Right lobe of liver (tissue), 6 donors: ENCODE measurements around the gene ZNF467. TPM values are rescaled to one million over a fixed set of nuclear protein-coding genes. Genes with fewer than 3 reads are reported as not detected.
A peak's percentile ranks its signal among the peaks of the same experiment; 100 is the strongest.

ENCODE experiments used
- ATAC-seq, 4 donors: fragments of 200-7000 bp; cut with Tn5 transposase; one replicate each; pipeline ENCODE4 v1.9.1; 2020; ENCODE audit warnings: mild to moderate bottlenecking in 4 of 4, moderate library complexity in 4 of 4
- DNase-seq, 3 donors: peaks; one replicate each; pipeline ENCODE4 v3.0.0-alpha.2; 2020
- H3K27ac ChIP-seq, 3 donors: fragments of 200-600 bp; one replicate each; pipeline ENCODE4 v1.8.0; 2022
- H3K27me3 ChIP-seq, 2 donors: fragments of 200-600 bp; one replicate each; pipeline ENCODE4 v1.8.0; 2022
- H3K36me3 ChIP-seq, 4 donors: fragments of 200-600 bp; sonication (generic) in 1 of 4; one replicate each; pipeline versions ENCODE4 v1.5.1 to v1.8.0; 2017 to 2022; ENCODE audit warnings: control low read depth in 1 of 4
- H3K4me1 ChIP-seq, 4 donors: fragments of 200-600 bp; sonication (generic) in 1 of 4; one replicate each; pipeline versions ENCODE4 v1.5.1 to v1.8.0; 2017 to 2022; ENCODE audit warnings: control low read depth in 1 of 4
- H3K4me3 ChIP-seq, 3 donors: fragments of 200-600 bp; one replicate each; pipeline ENCODE4 v1.8.0; 2022
- H3K9me3 ChIP-seq, 4 donors: fragments of 200-600 bp; sonication (generic) in 1 of 4; one replicate each; pipeline versions ENCODE4 v1.5.1 to v1.8.0; 2017 to 2022; ENCODE audit warnings: control low read depth in 1 of 4
- CTCF ChIP-seq, 4 donors: fragments of 200-600 bp in 3 of 4; fragments of 450-650 bp in 1 of 4; IDR thresholded peaks; one replicate each; pipeline versions ENCODE4 v1.5.1 to v1.8.0; 2016 to 2022; ENCODE audit warnings: antibody characterized with exemption in 4 of 4, mild to moderate bottlenecking in 2 of 4
- POLR2A ChIP-seq: fragments of 450-650 bp; IDR thresholded peaks from one replicate; pipeline ENCODE4 v1.6.1; 2017; ENCODE audit warnings: antibody characterized with exemption, mild to moderate bottlenecking
- WGBS: methylation state at CpG from one replicate; pipeline ENCODE4 v1.1.6; 2018; ENCODE audit warnings: low coverage, low lambda C conversion rate; ENCODE audit not compliant: insufficient coverage; ENCODE audit errors: missing lambda C conversion rate; 5-methylcytosine and 5-hydroxymethylcytosine counted together
- intact Hi-C, 2 donors: fragments of 100-400 bp; cut with DNase I; formaldehyde crosslinking; loops; one replicate each; pipeline versions ENCODE4 v1.11.2 to v1.14.1; 2022
- total RNA-seq, 6 experiments: library from RNA; depleted of rRNA in 2 of 6; stranded (reverse); fragments of >200 nt in 2 of 6; fragmentation: NEBNext Ultra II Directional in 3 of 6; extraction: Animal tissue kit (Norgen Biotek cat#: 25700) in 3 of 6; gene quantifications; one replicate each; pipeline versions ENCODE4 v1.1.0 to v1.2.4, GENCODE V29; 2016 to 2023
- donor health status: DM: no; HTN: yes; CAD: no.
- donor health status: DM: no; HTN: no; CAD: no.
- donor health status: DM: no; HTN: no; CAD: no.
- donor health status: DM: no; HTN: yes; CAD: no.
- donor health status: DM: no; HTN: yes; CAD: no.

ZNF467 gene
- total RNA-seq, 6 experiments from 2014 or later, result 3.6 to 14.6 (median 5.8) TPM

- H3K27ac ChIP-seq, result no peak overlapping the region
- no peaks in the 10 kb centered on the region for H3K9me3 ChIP-seq
- DNase-seq, result no peak
- ATAC-seq, result no peak
- TF ChIP-seq POLR2A (no peak), CTCF (IDR thresholded peaks at IDR 0.05) (no peak)
- intact Hi-C loops, result no loop called here
- WGBS, result 76% methylated on average over 8 of the region's 12 CpGs
- no peak overlapping the region for H3K4me3 ChIP-seq
- H3K27me3 ChIP-seq, result no peaks in the 10 kb centered on the region
- no peaks in the 10 kb centered on the region for H3K36me3 ChIP-seq
- no peaks in the 10 kb centered on the region for H3K4me1 ChIP-seq
Observed at GRCh38 chr7:149759093-149759860, 14.1 kb downstream of the ZNF467 start.

GRCh38 chr7:149753375-149754233 is 19.8 kb downstream of the ZNF467 start:
- Histone ChIP-seq H3K36me3 (no peaks in the 10 kb centered on the region), H3K9me3 (no peaks in the 10 kb centered on the region), H3K4me3 (no peak overlapping the region), H3K27ac (no peak overlapping the region), H3K27me3 (no peaks in the 10 kb centered on the region), H3K4me1 (peaks cover 0 to 7% (median 0%) of the 10 kb centered on the region in 4 donors)
- peak; percentile 64 to 82 (median 74) for ATAC-seq
- WGBS, result 45% methylated on average over 12 of the region's 20 CpGs
- intact Hi-C loops, result no loop called here
- DNase-seq, result no peak
- TF ChIP-seq POLR2A, result no peak
- peak; percentile 31 to 54 (median 48) for TF ChIP-seq CTCF (IDR thresholded peaks at IDR 0.05)

- TF ChIP-seq POLR2A (no peak), CTCF (IDR thresholded peaks at IDR 0.05) (no peak)
- intact Hi-C loops, result no loop called here
Observed at GRCh38 chr7:149752646-149753045, 20.7 kb downstream of the ZNF467 start.

GRCh38 chr7:149751043-149751775 is 22.2 kb downstream of the ZNF467 start:
- ATAC-seq, result peak in 1 of 4 donors; percentile 9

More at GRCh38 chr7:149752646-149753045, 20.7 kb downstream of the ZNF467 start:
- Histone ChIP-seq H3K4me1 (peaks cover 0 to 7% (median 0%) of the 10 kb centered on the region in 4 donors), H3K9me3 (no peaks in the 10 kb centered on the region), H3K4me3 (no peak overlapping the region), H3K27ac (no peak overlapping the region), H3K27me3 (no peaks in the 10 kb centered on the region), H3K36me3 (no peaks in the 10 kb centered on the region)
- WGBS, result 71% methylated on average over 5 of the region's 5 CpGs
- DNase-seq, result no peak
- no peak for ATAC-seq

More at GRCh38 chr7:149751043-149751775, 22.2 kb downstream of the ZNF467 start:
- Histone ChIP-seq H3K27me3 (no peaks in the 10 kb centered on the region), H3K4me3 (no peak overlapping the region), H3K9me3 (no peaks in the 10 kb centered on the region), H3K4me1 (peaks cover 0 to 7% (median 0%) of the 10 kb centered on the region in 4 donors), H3K36me3 (no peaks in the 10 kb centered on the region), H3K27ac (no peak overlapping the region)
- WGBS, result 45% methylated on average over 5 of the region's 8 CpGs
- DNase-seq, result no peak
- TF ChIP-seq CTCF (IDR thresholded peaks at IDR 0.05) (no peak), POLR2A (no peak)
- intact Hi-C loops, result no loop called here
